ENCODE measurements around the gene STIM2.
"Not testable (repeated sequence)": the region's sequence is repeated elsewhere in the genome, so short reads cannot be mapped to it uniquely, and the experiment has no call there.

The STIM2 gene

GRCh38 chr4:26860157-26860921 is at the start of gene STIM2:
Gene STIM2, plus strand, starts transcription at chr4:26860841.
- in situ Hi-C loops (cut with MboI; ENCODE audit: low pct_unique_long_range_greater_than_20kb, low sequenced_read_pairs, unreplicated experiment), result no loop called here
- TF ChIP-seq, protein P1, sequence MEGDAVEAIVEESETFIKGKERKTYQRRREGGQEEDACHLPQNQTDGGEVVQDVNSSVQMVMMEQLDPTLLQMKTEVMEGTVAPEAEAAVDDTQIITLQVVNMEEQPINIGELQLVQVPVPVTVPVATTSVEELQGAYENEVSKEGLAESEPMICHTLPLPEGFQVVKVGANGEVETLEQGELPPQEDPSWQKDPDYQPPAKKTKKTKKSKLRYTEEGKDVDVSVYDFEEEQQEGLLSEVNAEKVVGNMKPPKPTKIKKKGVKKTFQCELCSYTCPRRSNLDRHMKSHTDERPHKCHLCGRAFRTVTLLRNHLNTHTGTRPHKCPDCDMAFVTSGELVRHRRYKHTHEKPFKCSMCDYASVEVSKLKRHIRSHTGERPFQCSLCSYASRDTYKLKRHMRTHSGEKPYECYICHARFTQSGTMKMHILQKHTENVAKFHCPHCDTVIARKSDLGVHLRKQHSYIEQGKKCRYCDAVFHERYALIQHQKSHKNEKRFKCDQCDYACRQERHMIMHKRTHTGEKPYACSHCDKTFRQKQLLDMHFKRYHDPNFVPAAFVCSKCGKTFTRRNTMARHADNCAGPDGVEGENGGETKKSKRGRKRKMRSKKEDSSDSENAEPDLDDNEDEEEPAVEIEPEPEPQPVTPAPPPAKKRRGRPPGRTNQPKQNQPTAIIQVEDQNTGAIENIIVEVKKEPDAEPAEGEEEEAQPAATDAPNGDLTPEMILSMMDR (IDR thresholded peaks at IDR 0.05; ENCODE audit: extremely low read depth, insufficient read depth, missing control alignments), result peak; percentile 38
- DNase-seq (ENCODE audit: low spot score), result peak; percentile 92

DNA sequence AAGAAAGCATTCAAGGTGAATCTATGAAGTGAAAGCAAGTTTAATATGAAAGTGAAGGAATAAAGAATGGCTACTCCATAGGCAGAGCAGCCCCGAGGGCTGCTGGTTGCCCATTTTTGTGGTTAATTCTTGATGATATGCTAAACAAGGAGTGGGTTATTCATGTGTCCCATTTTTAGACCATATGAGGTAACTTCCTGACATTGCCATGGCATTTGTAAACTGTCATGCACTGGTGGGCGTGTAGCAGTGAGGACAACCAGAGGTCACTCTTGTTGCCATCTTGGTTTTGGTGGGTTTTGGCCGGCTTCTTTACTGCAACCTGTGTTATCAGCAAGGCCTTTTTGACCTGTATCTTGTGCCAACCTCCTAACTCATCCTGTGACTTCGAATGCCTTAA is 49.1 kb upstream of the STIM2 start:
- in situ Hi-C loops (cut with MboI; ENCODE audit: low pct_unique_long_range_greater_than_20kb, low sequenced_read_pairs, unreplicated experiment); DNase-seq (ENCODE audit: low spot score): not testable (repeated sequence)

GRCh38 chr4:26812049-26812714 is 48.5 kb upstream of the STIM2 start:
- TF ChIP-seq, protein P1 (IDR thresholded peaks at IDR 0.05; ENCODE audit: extremely low read depth, insufficient read depth, missing control alignments), result no peak
- no peak for DNase-seq (ENCODE audit: low spot score)
- in situ Hi-C loops (cut with MboI; ENCODE audit: low pct_unique_long_range_greater_than_20kb, low sequenced_read_pairs, unreplicated experiment), result no loop called here

- TF ChIP-seq, protein P1 (IDR thresholded peaks at IDR 0.05; ENCODE audit: extremely low read depth, insufficient read depth, missing control alignments), result no peak
- DNase-seq (ENCODE audit: low spot score), result no peak
- in situ Hi-C loops (cut with MboI; ENCODE audit: low pct_unique_long_range_greater_than_20kb, low sequenced_read_pairs, unreplicated experiment), result no loop called here
These were observed 46.9 kb upstream of the STIM2 start for GRCh38 chr4:26813698-26814097.

- DNase-seq (ENCODE audit: low spot score), result no peak
- in situ Hi-C loops (cut with MboI; ENCODE audit: low pct_unique_long_range_greater_than_20kb, low sequenced_read_pairs, unreplicated experiment), result no loop called here
- TF ChIP-seq, protein P1 (IDR thresholded peaks at IDR 0.05; ENCODE audit: extremely low read depth, insufficient read depth, missing control alignments), result no peak
These were observed 45.4 kb upstream of the STIM2 start for GRCh38 chr4:26815199-26815598.

DNA sequence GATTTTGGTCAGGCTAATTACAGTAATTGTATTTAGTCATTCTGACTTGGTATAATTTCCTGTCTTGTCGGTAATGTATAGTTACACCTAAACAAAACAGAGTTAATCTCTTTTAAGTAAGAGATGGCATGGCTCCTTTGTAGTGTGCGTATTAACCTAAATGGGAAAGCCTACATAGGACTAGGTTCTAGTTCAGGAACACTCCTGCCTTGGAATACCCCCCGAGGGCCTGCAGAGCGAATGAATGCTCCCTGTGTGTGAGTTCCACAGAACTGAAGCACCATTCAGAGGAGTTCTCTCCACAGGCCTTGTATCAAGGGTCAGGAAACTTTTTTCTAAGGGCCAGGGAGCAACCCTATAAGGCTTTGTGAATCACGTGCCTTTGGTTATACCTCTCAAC is 44.9 kb upstream of the STIM2 start:
- no peak for DNase-seq (ENCODE audit: low spot score)
- TF ChIP-seq, protein P1 (IDR thresholded peaks at IDR 0.05; ENCODE audit: extremely low read depth, insufficient read depth, missing control alignments), result no peak
- in situ Hi-C loops (cut with MboI; ENCODE audit: low pct_unique_long_range_greater_than_20kb, low sequenced_read_pairs, unreplicated experiment), result no loop called here

DNA sequence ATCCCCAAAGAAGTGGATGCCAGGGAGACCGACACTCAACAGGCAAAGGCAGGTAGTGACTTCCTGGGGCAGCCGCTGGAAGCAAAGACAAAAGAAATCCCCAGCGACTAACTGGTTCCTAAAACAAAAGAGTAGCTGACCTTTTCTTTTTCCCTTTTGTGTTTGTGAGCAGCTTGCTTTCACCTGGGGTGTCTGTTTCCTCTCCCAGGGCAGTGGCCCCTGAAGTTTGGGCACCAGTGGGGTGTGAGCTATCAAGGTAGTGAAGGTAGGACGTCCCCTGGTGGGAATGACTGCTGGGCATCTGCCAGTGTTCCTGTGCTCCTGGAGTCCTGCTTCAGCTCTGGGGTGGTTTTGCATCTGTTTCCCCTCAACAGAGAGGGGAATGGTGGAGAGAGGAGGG is 41.6 kb upstream of the STIM2 start:
- DNase-seq (ENCODE audit: low spot score), result no peak
- TF ChIP-seq, protein P1 (IDR thresholded peaks at IDR 0.05; ENCODE audit: extremely low read depth, insufficient read depth, missing control alignments), result peak; percentile 10
- in situ Hi-C loops (cut with MboI; ENCODE audit: low pct_unique_long_range_greater_than_20kb, low sequenced_read_pairs, unreplicated experiment), result no loop called here

All from GM13977 (cell line).